ENCODE data around the gene RAI14.
A peak's percentile ranks its signal among the peaks of the same experiment; 100 is the strongest.

The RAI14 gene

DNA sequence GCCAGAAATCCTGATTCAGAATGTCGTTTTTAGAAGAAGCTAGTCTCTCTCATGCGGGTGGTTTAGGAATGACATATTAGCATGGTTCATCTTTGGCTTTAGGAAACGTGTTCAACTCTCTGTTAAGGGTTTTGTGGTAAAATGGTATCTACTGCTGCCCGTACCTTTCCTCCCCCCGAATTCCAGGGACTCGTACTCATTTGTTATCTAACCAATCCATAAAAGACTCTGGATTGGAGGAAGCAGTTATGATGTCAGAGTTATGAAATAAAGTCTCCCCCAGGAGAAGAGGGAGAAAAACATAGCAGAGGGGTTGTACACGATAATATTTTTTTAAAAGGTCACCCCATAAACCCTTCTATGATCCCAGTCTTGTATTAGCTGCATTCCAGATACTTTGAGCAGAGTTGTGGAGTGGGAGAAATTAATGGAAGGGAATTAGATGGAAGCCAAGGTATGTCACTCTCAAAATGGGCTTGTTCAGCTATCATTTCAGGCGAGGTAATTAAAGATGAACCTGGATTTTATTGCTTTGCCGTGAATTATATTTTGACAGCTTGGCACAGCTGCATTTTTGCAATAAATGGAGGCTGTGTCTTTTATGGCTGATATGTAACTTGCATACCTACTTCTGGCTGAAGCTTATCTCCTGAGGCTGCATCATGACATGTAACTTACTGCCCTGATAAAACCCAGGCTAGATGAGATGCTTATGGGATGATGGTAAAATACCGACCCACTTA lies 31.3 kb downstream of the RAI14 start:
- Histone ChIP-seq H4K91ac (ENCODE audit: low read depth, low read length) (peak overlapping the region; percentile 13), H3K27ac (ENCODE audit: low read depth, low read length) (peak overlapping the region; percentile 70), H3K18ac (ENCODE audit: low read length) (no peak overlapping the region), H3K79me1 (ENCODE audit: low read length) (peaks cover 3% of the 10 kb centered on the region), H3K4me1 (ENCODE audit: control insufficient read depth in 1 of 2, insufficient read depth in 2 of 2, low read length in 2 of 2) (peaks cover 6 to 23% of the 10 kb centered on the region in 2 experiments), H3K14ac (ENCODE audit: low read length) (no peak overlapping the region), H4K12ac (ENCODE audit: low read depth, low read length) (no peak overlapping the region), H3K23ac (ENCODE audit: low read length) (no peak overlapping the region), H4K8ac (ENCODE audit: low read depth, low read length) (no peak overlapping the region), H3K27me3 (ENCODE audit: insufficient read depth, low read length) (no peaks in the 10 kb centered on the region), H3K9me3 (ENCODE audit: insufficient read depth, low read depth, low read length) (no peaks in the 10 kb centered on the region), H3K79me2 (ENCODE audit: control insufficient read depth, insufficient read depth, low read length, poor library complexity) (peaks cover 4% of the 10 kb centered on the region), H3K9ac (ENCODE audit: low read length) (no peak overlapping the region), H3K4me2 (ENCODE audit: low read length) (no peak overlapping the region), H3K4me3 (ENCODE audit: low read depth, low read length) (no peak overlapping the region), H3K36me3 (ENCODE audit: control insufficient read depth in 1 of 2, insufficient read depth in 2 of 2, low read length in 2 of 2) (peaks cover 11% of the 10 kb centered on the region in 2 experiments), H2AK5ac (ENCODE audit: low read length) (no peak overlapping the region), H2BK120ac (ENCODE audit: insufficient read depth, low read length, poor library complexity) (no peak overlapping the region), H2AFZ (ENCODE audit: insufficient read depth, low read length, poor library complexity) (no peak overlapping the region), H2BK12ac (ENCODE audit: low read length) (no peak overlapping the region), H3K4ac (ENCODE audit: low read depth, low read length) (no peak overlapping the region), H2BK5ac (ENCODE audit: low read depth, low read length, poor library complexity) (peak overlapping the region; percentile 21)
- peak; percentile 78 to 95 for DNase-seq
- WGBS (ENCODE audit: extremely low coverage, insufficient coverage, insufficient read length): no CpG with 5 or more reads among the region's 10 CpGs

DNA sequence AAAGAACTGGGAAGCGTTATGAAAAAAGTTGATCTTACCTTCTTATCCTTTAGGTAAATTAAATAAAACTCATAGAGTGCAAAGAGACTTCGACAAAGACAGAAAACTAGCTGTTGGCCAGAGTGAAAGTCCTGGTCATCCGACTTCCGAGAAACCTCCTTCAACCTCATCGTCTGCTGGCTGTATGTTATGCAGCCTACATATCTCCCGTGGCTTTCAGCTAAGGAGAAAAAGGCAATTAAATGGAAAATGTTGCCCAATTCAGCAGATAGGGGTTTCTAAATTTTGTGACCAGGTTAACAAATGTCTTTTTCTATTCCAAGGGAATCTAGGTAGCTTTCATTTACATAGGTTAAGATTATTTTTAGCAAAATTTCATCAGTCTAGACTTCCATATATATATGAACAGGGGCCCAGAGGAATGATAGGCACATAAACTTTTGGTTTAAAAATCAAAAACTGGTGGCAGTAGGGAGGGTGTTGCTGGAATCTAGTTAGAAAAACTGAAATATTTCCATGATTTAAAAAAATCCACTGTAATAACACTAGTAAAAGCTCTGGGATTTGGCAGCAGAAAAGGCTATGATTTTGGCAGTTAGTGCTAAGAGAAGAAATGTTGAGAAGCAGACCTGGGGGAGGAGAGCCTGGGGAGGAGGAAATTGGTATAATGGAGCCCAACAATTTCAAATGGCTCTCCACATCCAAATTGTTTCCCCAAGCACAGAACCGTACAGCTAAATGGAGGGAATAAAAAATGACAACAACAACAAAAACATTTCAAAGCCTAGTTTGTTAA lies 32.1 kb downstream of the RAI14 start:
- Histone ChIP-seq H3K27ac (ENCODE audit: low read depth, low read length) (peak overlapping the region; percentile 58), H4K12ac (ENCODE audit: low read depth, low read length) (no peak overlapping the region), H3K4ac (ENCODE audit: low read depth, low read length) (no peak overlapping the region), H3K4me2 (ENCODE audit: low read length) (no peak overlapping the region), H2AFZ (ENCODE audit: insufficient read depth, low read length, poor library complexity) (no peak overlapping the region), H2BK12ac (ENCODE audit: low read length) (no peak overlapping the region), H2BK120ac (ENCODE audit: insufficient read depth, low read length, poor library complexity) (no peak overlapping the region), H3K18ac (ENCODE audit: low read length) (no peak overlapping the region), H3K9me3 (ENCODE audit: insufficient read depth, low read depth, low read length) (no peaks in the 10 kb centered on the region), H3K14ac (ENCODE audit: low read length) (no peak overlapping the region), H3K36me3 (ENCODE audit: control insufficient read depth in 1 of 2, insufficient read depth in 2 of 2, low read length in 2 of 2) (peaks cover 14 to 17% of the 10 kb centered on the region in 2 experiments), H3K4me1 (ENCODE audit: control insufficient read depth in 1 of 2, insufficient read depth in 2 of 2, low read length in 2 of 2) (peaks cover 8 to 21% of the 10 kb centered on the region in 2 experiments), H3K27me3 (ENCODE audit: insufficient read depth, low read length) (no peaks in the 10 kb centered on the region), H3K79me1 (ENCODE audit: low read length) (peaks cover 3% of the 10 kb centered on the region), H3K4me3 (ENCODE audit: low read depth, low read length) (no peak overlapping the region), H2AK5ac (ENCODE audit: low read length) (no peak overlapping the region), H4K8ac (ENCODE audit: low read depth, low read length) (peak overlapping the region; percentile 74), H4K91ac (ENCODE audit: low read depth, low read length) (no peak overlapping the region), H2BK5ac (ENCODE audit: low read depth, low read length, poor library complexity) (peak overlapping the region; percentile 46), H3K23ac (ENCODE audit: low read length) (no peak overlapping the region), H3K9ac (ENCODE audit: low read length) (no peak overlapping the region), H3K79me2 (ENCODE audit: control insufficient read depth, insufficient read depth, low read length, poor library complexity) (peaks cover 6% of the 10 kb centered on the region)
- DNase-seq: peak; percentile 38 to 79
- no CpG with 5 or more reads among the region's 7 CpGs for WGBS (ENCODE audit: extremely low coverage, insufficient coverage, insufficient read length)

DNA sequence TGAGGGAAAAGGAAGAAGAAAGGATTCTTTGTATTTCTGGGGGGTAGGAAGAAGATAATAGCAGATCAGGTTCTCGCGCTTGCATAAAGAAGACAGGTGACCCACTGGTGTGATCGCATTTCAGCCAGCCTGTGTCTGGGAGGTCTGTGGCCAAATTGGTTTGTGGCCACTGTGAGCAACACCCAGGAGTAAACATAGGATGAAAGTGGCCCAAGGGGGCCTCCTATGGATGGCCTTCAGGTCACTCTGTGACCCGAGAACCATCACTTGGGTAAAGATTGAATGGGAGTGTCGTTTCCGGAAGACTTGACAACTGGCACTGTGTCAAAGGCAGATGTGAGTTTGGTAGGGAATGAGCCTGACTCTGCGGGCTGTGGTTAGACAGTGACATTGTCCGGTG lies 34.2 kb downstream of the RAI14 start:
- no CpG with 5 or more reads among the region's 8 CpGs for WGBS (ENCODE audit: extremely low coverage, insufficient coverage, insufficient read length)
- no peak overlapping the region for H2AFZ ChIP-seq (ENCODE audit: insufficient read depth, low read length, poor library complexity)

DNA sequence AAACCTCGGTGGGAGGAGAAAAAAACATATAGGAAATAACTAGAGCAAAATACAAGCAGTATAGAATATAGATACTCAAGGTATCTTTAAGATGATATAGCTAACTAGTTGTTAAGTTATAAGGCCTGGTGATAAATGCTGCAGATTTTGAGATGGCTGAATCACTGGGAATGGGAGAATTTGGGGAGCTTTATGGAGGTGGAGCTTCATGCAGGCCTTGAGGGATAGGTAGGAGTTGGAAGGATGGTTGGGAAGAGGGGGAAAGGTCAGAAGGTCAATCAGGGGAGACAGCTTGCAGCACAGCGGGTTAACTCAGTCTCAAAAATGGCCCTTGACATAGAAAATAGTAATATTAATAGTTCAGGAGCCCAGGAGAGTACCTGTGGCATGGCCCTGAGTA lies 34.8 kb downstream of the RAI14 start:
- Histone ChIP-seq H3K18ac (ENCODE audit: low read length) (no peak overlapping the region), H3K27me3 (ENCODE audit: insufficient read depth, low read length) (no peaks in the 10 kb centered on the region)
- no peak for DNase-seq

More for the DNA sequence above, 34.2 kb downstream of the RAI14 start:
- Histone ChIP-seq H3K18ac (ENCODE audit: low read length) (no peak overlapping the region), H4K91ac (ENCODE audit: low read depth, low read length) (no peak overlapping the region), H3K4me1 (ENCODE audit: control insufficient read depth in 1 of 2, insufficient read depth in 2 of 2, low read length in 2 of 2) (peaks cover 2 to 13% of the 10 kb centered on the region in 2 experiments), H3K4me2 (ENCODE audit: low read length) (no peak overlapping the region), H4K12ac (ENCODE audit: low read depth, low read length) (no peak overlapping the region), H3K79me2 (ENCODE audit: control insufficient read depth, insufficient read depth, low read length, poor library complexity) (peaks cover 6% of the 10 kb centered on the region), H2BK5ac (ENCODE audit: low read depth, low read length, poor library complexity) (no peak overlapping the region), H2AK5ac (ENCODE audit: low read length) (no peak overlapping the region), H3K23ac (ENCODE audit: low read length) (no peak overlapping the region), H3K79me1 (ENCODE audit: low read length) (peaks cover 3% of the 10 kb centered on the region), H3K36me3 (ENCODE audit: control insufficient read depth in 1 of 2, insufficient read depth in 2 of 2, low read length in 2 of 2) (peaks cover 14 to 20% of the 10 kb centered on the region in 2 experiments), H3K9me3 (ENCODE audit: insufficient read depth, low read depth, low read length) (no peaks in the 10 kb centered on the region), H3K9ac (ENCODE audit: low read length) (no peak overlapping the region), H2BK120ac (ENCODE audit: insufficient read depth, low read length, poor library complexity) (no peak overlapping the region), H3K4me3 (ENCODE audit: low read depth, low read length) (no peak overlapping the region), H4K8ac (ENCODE audit: low read depth, low read length) (no peak overlapping the region), H2BK12ac (ENCODE audit: low read length) (no peak overlapping the region), H3K27ac (ENCODE audit: low read depth, low read length) (no peak overlapping the region), H3K27me3 (ENCODE audit: insufficient read depth, low read length) (no peaks in the 10 kb centered on the region), H3K4ac (ENCODE audit: low read depth, low read length) (peak overlapping the region; percentile 10), H3K14ac (ENCODE audit: low read length) (no peak overlapping the region)
- DNase-seq: no peak

More for the DNA sequence above, 34.8 kb downstream of the RAI14 start:
- Histone ChIP-seq H3K14ac (ENCODE audit: low read length) (no peak overlapping the region), H3K79me2 (ENCODE audit: control insufficient read depth, insufficient read depth, low read length, poor library complexity) (peaks cover 6% of the 10 kb centered on the region), H2AFZ (ENCODE audit: insufficient read depth, low read length, poor library complexity) (no peak overlapping the region), H3K9ac (ENCODE audit: low read length) (no peak overlapping the region), H4K12ac (ENCODE audit: low read depth, low read length) (no peak overlapping the region), H3K23ac (ENCODE audit: low read length) (no peak overlapping the region), H4K91ac (ENCODE audit: low read depth, low read length) (no peak overlapping the region), H2BK120ac (ENCODE audit: insufficient read depth, low read length, poor library complexity) (no peak overlapping the region), H4K8ac (ENCODE audit: low read depth, low read length) (no peak overlapping the region), H3K4ac (ENCODE audit: low read depth, low read length) (peak overlapping the region; percentile 66), H2BK5ac (ENCODE audit: low read depth, low read length, poor library complexity) (no peak overlapping the region), H3K4me2 (ENCODE audit: low read length) (no peak overlapping the region), H3K79me1 (ENCODE audit: low read length) (peaks cover 3% of the 10 kb centered on the region), H2AK5ac (ENCODE audit: low read length) (no peak overlapping the region), H3K36me3 (ENCODE audit: control insufficient read depth in 1 of 2, insufficient read depth in 2 of 2, low read length in 2 of 2) (peaks cover 14 to 20% of the 10 kb centered on the region in 2 experiments), H2BK12ac (ENCODE audit: low read length) (no peak overlapping the region), H3K27ac (ENCODE audit: low read depth, low read length) (no peak overlapping the region), H3K4me1 (ENCODE audit: control insufficient read depth in 1 of 2, insufficient read depth in 2 of 2, low read length in 2 of 2) (peaks cover 2 to 13% of the 10 kb centered on the region in 2 experiments), H3K9me3 (ENCODE audit: insufficient read depth, low read depth, low read length) (no peaks in the 10 kb centered on the region), H3K4me3 (ENCODE audit: low read depth, low read length) (no peak overlapping the region)
- no CpG with 5 or more reads among the region's 2 CpGs for WGBS (ENCODE audit: extremely low coverage, insufficient coverage, insufficient read length)

All from trophoblast cell (in vitro differentiated cells and primary cell).